Suppressor macrophage (primary cell): ENCODE measurements around the gene TSPAN7.

Experiments
- DNase-seq, 4 experiments: peaks; one replicate each; pipeline ENCODE4 v3.0.0-alpha.2; 2020 to 2022

Gene TSPAN7

DNA sequence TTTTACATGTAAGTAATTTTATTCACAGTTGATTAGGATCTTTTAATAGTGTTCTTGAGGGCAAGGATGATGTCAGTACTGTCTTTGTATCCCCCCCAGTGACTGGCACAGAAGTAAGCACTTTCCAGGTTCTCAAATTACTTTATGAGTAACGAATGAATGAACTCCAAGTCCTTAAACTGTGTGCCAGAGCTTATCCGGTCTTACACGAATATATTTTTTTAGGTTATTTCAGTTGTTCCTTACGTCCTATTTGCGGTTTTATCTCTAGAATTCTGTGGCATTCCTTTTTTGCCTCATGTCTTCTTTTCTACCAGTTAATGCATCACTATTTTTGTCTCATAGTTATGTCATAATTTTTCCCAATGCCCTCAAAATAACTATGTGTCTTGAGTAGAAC, 133.1 kb downstream of the TSPAN7 start:
- no peak for DNase-seq

DNA sequence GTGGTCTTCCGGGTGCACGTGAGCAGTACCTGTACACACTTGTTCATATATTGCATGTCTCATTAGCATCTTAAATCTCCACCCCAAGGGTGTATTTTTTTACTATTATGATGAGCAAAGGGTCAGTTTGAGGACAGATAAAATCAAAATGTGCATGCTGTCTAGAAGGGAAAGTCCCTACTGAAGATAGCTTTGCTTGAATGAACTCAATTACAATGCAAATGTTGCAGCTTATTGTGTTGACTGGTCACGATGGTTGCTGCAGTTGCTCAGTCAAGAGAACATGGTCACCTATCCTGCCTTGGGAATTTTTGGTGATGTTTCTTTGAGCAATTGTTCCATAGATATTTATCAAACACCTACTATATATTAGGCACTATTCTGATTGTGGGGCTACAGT, 136.1 kb downstream of the TSPAN7 start:
- DNase-seq, result no peak

- no peak for DNase-seq
Measured at GRCh38 chrX:38699121-38699520, 137.8 kb downstream of the TSPAN7 start.

- no peak for DNase-seq
Measured at GRCh38 chrX:38699696-38700095, 138.4 kb downstream of the TSPAN7 start.

DNA sequence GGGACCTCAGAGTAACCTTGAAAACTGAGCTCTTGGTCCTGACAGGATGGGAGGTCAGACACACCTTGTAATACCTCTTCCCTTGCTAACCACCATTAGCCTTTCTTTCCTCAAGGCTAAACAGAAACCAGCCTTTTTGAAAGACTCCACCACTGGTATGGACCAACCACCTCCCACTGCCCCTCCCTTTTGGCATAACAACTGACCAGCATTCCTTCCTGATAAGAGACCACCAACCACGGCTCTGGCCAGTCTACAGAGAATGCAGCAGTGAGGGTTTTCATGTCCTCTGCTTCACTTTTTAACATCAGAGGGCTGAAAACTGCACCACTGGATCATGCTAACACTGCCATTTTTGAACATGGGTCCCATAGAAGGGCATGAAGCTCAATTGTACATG, 139.7 kb downstream of the TSPAN7 start:
- no peak for DNase-seq

- peak in 2 of 4 experiments; percentile 9 to 43 for DNase-seq
Measured at GRCh38 chrX:38704146-38704882, 143.0 kb downstream of the TSPAN7 start.

DNA sequence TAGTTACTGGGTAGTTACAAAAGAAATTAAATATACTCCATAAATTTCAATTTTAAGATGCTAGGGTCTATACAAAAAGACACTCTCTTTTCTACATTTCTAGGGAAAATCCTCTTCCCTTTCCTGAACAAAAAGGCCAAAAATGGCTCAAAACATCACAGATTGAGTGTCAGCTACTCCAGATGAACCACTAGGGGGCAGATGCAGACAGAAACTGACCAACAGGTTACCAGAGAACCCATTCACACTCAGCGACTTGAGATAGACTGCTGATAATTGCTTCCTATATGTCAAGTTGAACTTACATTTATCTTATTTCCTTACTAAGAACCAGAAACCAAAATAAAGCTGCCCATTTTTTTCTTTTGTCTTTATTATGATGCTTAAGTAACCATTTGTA, 156.5 kb downstream of the TSPAN7 start:
- DNase-seq, result peak; percentile 2 to 49 (median 32)

GRCh38 chrX:38718311-38718710, 157.0 kb downstream of the TSPAN7 start:
- peak; percentile 28 to 65 (median 49) for DNase-seq

DNA sequence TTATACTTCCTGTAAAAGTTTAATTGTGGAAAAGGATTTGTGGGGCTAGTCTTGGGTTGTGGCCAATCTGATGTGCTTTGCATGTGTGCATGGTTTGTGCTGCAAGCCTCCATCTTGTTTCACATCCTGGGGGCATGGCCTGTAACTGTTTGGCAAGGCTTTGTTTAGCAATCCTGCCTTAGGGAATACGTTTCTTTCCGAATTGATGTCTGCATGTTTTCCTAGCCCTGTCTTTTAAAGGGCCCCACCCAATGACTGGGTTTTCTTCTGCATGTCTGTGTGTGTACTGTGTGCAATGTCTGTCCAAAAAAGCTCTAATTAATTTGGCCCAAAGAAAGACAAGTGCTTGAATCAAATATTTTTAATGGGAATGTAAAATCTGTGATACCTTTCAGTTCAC, 165.3 kb downstream of the TSPAN7 start:
- no peak for DNase-seq

GRCh38 chrX:38727668-38728067, 166.3 kb downstream of the TSPAN7 start:
- no peak for DNase-seq

DNA sequence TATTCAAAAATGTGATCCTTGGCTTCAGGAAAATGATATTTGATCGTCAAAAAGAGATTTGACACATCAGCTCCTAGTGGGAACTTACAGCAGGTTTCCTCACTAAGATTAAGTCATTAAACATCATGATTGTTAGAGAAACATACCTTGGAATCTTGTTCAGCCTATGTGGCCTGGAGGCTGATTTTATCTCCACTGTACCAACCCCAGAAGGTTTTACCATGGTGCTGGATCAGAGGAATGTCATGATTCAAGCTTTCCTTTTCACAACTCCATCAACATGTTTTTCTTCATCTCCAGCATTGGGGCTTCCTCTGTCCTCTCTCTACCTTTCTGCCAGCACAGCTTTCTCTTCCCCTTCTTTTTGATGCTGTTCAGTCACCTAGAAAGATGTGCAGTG, 171.5 kb downstream of the TSPAN7 start:
- no peak for DNase-seq
